ENCODE measurements around the gene NSD2.
"Not testable (repeated sequence)": the region's sequence is repeated elsewhere in the genome, so short reads cannot be mapped to it uniquely, and the experiment has no call there.

The NSD2 gene

GRCh38 chr4:1834047-1834775, 37.0 kb upstream of the NSD2 start:
- peaks cover 29 to 50% of the 10 kb centered on the region in 2 donors for H3K4me1 Mint-ChIP-seq
- peak; percentile 59 for DNase-seq
- peak; percentile 92 to 96 for ATAC-seq (replicated peaks)
- peaks cover 56 to 65% of the 10 kb centered on the region in 2 donors for H3K36me3 Mint-ChIP-seq
- no peaks in the 10 kb centered on the region for H3K27me3 Mint-ChIP-seq
- H3K27ac Mint-ChIP-seq, result peak overlapping the region; percentile 91
- H3K4me3 Mint-ChIP-seq, result peak overlapping the region; percentile 59 to 62
- peaks cover 0 to 2% of the 10 kb centered on the region in 2 donors for H3K9me3 Mint-ChIP-seq

- Mint-ChIP-seq H3K36me3 (peaks cover 46 to 51% of the 10 kb centered on the region in 2 donors), H3K4me1 (peaks cover 26 to 35% of the 10 kb centered on the region in 2 donors)
- ATAC-seq (replicated peaks); DNase-seq; H3K9me3 Mint-ChIP-seq; H3K4me3 Mint-ChIP-seq; H3K27me3 Mint-ChIP-seq; H3K27ac Mint-ChIP-seq: not testable (repeated sequence)
Observed at GRCh38 chr4:1835836-1836235, 35.4 kb upstream of the NSD2 start.

- H3K4me1 Mint-ChIP-seq, result peaks cover 21 to 29% of the 10 kb centered on the region in 2 donors
- no peaks in the 10 kb centered on the region for H3K27me3 Mint-ChIP-seq
- no peak overlapping the region for H3K4me3 Mint-ChIP-seq
- DNase-seq (no peak), ATAC-seq (replicated peaks) (no peak)
- H3K36me3 Mint-ChIP-seq, result peaks cover 46 to 49% of the 10 kb centered on the region in 2 donors
- H3K9me3 Mint-ChIP-seq, result no peaks in the 10 kb centered on the region
- H3K27ac Mint-ChIP-seq, result no peak overlapping the region
Observed at GRCh38 chr4:1836650-1837049, 34.5 kb upstream of the NSD2 start.

GRCh38 chr4:1837069-1837468, 34.1 kb upstream of the NSD2 start:
- Mint-ChIP-seq H3K4me1 (peaks cover 22 to 33% of the 10 kb centered on the region in 2 donors), H3K27ac (peak overlapping the region; percentile 14), H3K27me3 (no peaks in the 10 kb centered on the region), H3K36me3 (peaks cover 44 to 49% of the 10 kb centered on the region in 2 donors), H3K9me3 (no peaks in the 10 kb centered on the region), H3K4me3 (no peak overlapping the region)
- DNase-seq (no peak), ATAC-seq (replicated peaks) (no peak)

- Mint-ChIP-seq H3K27me3 (no peaks in the 10 kb centered on the region), H3K27ac (no peak overlapping the region), H3K4me1 (peaks cover 14 to 30% of the 10 kb centered on the region in 2 donors), H3K4me3 (no peak overlapping the region), H3K9me3 (no peaks in the 10 kb centered on the region), H3K36me3 (peaks cover 46 to 54% of the 10 kb centered on the region in 2 donors)
- DNase-seq (no peak), ATAC-seq (replicated peaks) (no peak)
Observed at GRCh38 chr4:1839282-1839681, 31.9 kb upstream of the NSD2 start.

- Mint-ChIP-seq H3K36me3 (peaks cover 43 to 51% of the 10 kb centered on the region in 2 donors), H3K27me3 (no peaks in the 10 kb centered on the region), H3K27ac (no peak overlapping the region), H3K4me3 (no peak overlapping the region), H3K9me3 (no peaks in the 10 kb centered on the region), H3K4me1 (peaks cover 10 to 19% of the 10 kb centered on the region in 2 donors)
- DNase-seq (no peak), ATAC-seq (replicated peaks) (no peak)
Observed at GRCh38 chr4:1841201-1841886, 29.8 kb upstream of the NSD2 start.

GRCh38 chr4:1841887-1842210, 29.3 kb upstream of the NSD2 start:
- no peaks in the 10 kb centered on the region for H3K27me3 Mint-ChIP-seq
- ATAC-seq (replicated peaks) (no peak), DNase-seq (no peak)
- H3K36me3 Mint-ChIP-seq, result peaks cover 47 to 54% of the 10 kb centered on the region in 2 donors
- H3K9me3 Mint-ChIP-seq, result no peaks in the 10 kb centered on the region
- peaks cover 12 to 24% of the 10 kb centered on the region in 2 donors for H3K4me1 Mint-ChIP-seq
- no peak overlapping the region for H3K27ac Mint-ChIP-seq
- H3K4me3 Mint-ChIP-seq, result no peak overlapping the region

GRCh38 chr4:1842339-1842895, 28.8 kb upstream of the NSD2 start:
- DNase-seq, result no peak
- Mint-ChIP-seq H3K4me1 (peaks cover 13 to 29% of the 10 kb centered on the region in 2 donors), H3K27me3 (no peaks in the 10 kb centered on the region), H3K9me3 (no peaks in the 10 kb centered on the region), H3K27ac (no peak overlapping the region), H3K4me3 (no peak overlapping the region), H3K36me3 (peaks cover 46 to 56% of the 10 kb centered on the region in 2 donors)
- no peak for ATAC-seq (replicated peaks)

GRCh38 chr4:1842993-1843448, 28.2 kb upstream of the NSD2 start:
- no peak overlapping the region for H3K27ac Mint-ChIP-seq

GRCh38 chr4:1843852-1844251, 27.3 kb upstream of the NSD2 start:
- no peak for ATAC-seq (replicated peaks)
- H3K27ac Mint-ChIP-seq, result no peak overlapping the region
- no peak overlapping the region for H3K4me3 Mint-ChIP-seq
- no peak for DNase-seq
- no peaks in the 10 kb centered on the region for H3K9me3 Mint-ChIP-seq
- peaks cover 42 to 51% of the 10 kb centered on the region in 2 donors for H3K36me3 Mint-ChIP-seq
- H3K27me3 Mint-ChIP-seq, result no peaks in the 10 kb centered on the region
- peaks cover 13 to 29% of the 10 kb centered on the region in 2 donors for H3K4me1 Mint-ChIP-seq

More at GRCh38 chr4:1842993-1843448, 28.2 kb upstream of the NSD2 start:
- ATAC-seq (replicated peaks) (no peak), DNase-seq (no peak)
- H3K9me3 Mint-ChIP-seq, result no peaks in the 10 kb centered on the region
- peaks cover 13 to 29% of the 10 kb centered on the region in 2 donors for H3K4me1 Mint-ChIP-seq
- H3K36me3 Mint-ChIP-seq, result peaks cover 47 to 57% of the 10 kb centered on the region in 2 donors
- no peaks in the 10 kb centered on the region for H3K27me3 Mint-ChIP-seq
- H3K4me3 Mint-ChIP-seq, result no peak overlapping the region

- not testable (repeated sequence) for DNase-seq; H3K27me3 Mint-ChIP-seq; H3K27ac Mint-ChIP-seq; H3K4me3 Mint-ChIP-seq; H3K9me3 Mint-ChIP-seq; ATAC-seq (replicated peaks)
- Mint-ChIP-seq H3K4me1 (peaks cover 13 to 29% of the 10 kb centered on the region in 2 donors), H3K36me3 (peaks cover 37 to 45% of the 10 kb centered on the region in 2 donors)
Observed at GRCh38 chr4:1844618-1845017, 26.6 kb upstream of the NSD2 start.

GRCh38 chr4:1846580-1846979, 24.6 kb upstream of the NSD2 start:
- Mint-ChIP-seq H3K4me3 (no peak overlapping the region), H3K36me3 (peaks cover 29 to 41% of the 10 kb centered on the region in 2 donors), H3K4me1 (peaks cover 16 to 38% of the 10 kb centered on the region in 2 donors), H3K27me3 (no peaks in the 10 kb centered on the region), H3K27ac (peak overlapping the region; percentile 42), H3K9me3 (no peaks in the 10 kb centered on the region)
- DNase-seq, result no peak
- ATAC-seq (replicated peaks), result peak; percentile 55 to 57

GRCh38 chr4:1850276-1850675, 20.9 kb upstream of the NSD2 start:
- H3K4me1 Mint-ChIP-seq, result peaks cover 23 to 52% of the 10 kb centered on the region in 2 donors
- H3K9me3 Mint-ChIP-seq, result no peaks in the 10 kb centered on the region
- H3K36me3 Mint-ChIP-seq, result peaks cover 10 to 29% of the 10 kb centered on the region in 2 donors
- H3K27ac Mint-ChIP-seq, result no peak overlapping the region
- no peak for DNase-seq
- H3K4me3 Mint-ChIP-seq, result no peak overlapping the region
- H3K27me3 Mint-ChIP-seq, result no peaks in the 10 kb centered on the region
- no peak for ATAC-seq (replicated peaks)

GRCh38 chr4:1851160-1851559, 20.0 kb upstream of the NSD2 start:
- no peak for ATAC-seq (replicated peaks)
- Mint-ChIP-seq H3K9me3 (no peaks in the 10 kb centered on the region), H3K36me3 (peaks cover 8 to 29% of the 10 kb centered on the region in 2 donors), H3K4me1 (peaks cover 23 to 52% of the 10 kb centered on the region in 2 donors), H3K4me3 (no peak overlapping the region), H3K27me3 (no peaks in the 10 kb centered on the region), H3K27ac (no peak overlapping the region)
- no peak for DNase-seq

Measured in stimulated activated naive B cell treated with anti-CD40 and anti-IgM and Interleukin-4, amounts not matched to agents 10 μg/mL and 1 μg/mL and 100 μg/mL, for 72 hours (primary cell).